ENCODE results near the gene NR2F1-AS1.

The NR2F1-AS1 gene

DNA sequence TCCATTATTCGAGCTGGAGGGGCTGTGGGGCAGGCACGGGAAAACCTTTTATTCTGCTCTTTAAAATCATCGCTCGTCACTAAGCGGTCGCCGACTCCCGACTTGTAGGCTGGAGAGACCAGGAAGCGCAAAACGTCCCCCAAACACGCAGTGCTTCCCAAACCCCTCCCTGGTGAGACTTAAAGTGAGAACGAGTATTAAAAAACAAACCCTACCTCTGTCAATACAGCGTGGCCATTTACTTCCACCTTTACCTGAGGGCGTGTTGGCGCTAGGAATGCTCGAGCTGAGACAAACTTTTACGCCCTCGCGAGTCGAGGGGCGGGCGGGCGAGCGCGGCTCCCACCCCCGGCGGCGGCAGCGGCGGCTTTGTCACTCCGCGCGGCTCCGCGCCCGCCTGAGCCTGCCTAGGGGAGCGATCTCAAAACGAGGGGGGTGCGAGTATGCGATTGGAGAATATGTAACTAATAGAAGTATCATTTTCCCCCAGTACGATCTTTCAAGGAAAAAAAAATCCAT is at the start of gene NR2F1-AS1:
NR2F1-AS1 (minus strand) TSS at position 293 of the 519 bp plus-strand sequence.
- DNase-seq (ENCODE audit: insufficient read length, low spot score) (no peak), FAIRE-seq (no peak)
- no peak for TF ChIP-seq POLR2A (IDR thresholded peaks at IDR 0.05; ENCODE audit: low read depth, low read length)

GRCh38 chr5:93626801-93627200 is 45.8 kb upstream of the NR2F1-AS1 start:
- TF ChIP-seq POLR2A (IDR thresholded peaks at IDR 0.05; ENCODE audit: low read depth, low read length) = no peak
- DNase-seq (ENCODE audit: insufficient read length, low spot score) (no peak), FAIRE-seq (peak; percentile 60)

DNA sequence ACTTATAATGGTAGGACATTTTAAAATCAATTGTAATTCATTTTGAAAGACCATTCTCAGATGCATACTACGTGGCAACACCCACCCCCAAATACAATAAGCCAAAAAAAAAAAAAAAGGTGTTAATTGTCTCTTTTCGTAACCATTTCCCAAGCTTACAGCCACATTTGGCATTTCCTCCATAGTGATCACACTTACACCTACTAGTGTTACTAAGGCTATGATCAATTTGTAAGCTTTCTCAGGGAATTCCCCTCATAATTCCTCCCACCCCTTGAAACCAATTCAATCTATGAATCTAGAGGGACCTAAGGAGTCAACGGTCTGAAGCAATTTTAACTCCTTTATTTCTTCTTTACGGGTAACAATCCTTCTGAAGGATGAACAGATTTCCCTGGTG is 42.1 kb upstream of the NR2F1-AS1 start:
- FAIRE-seq (no peak), DNase-seq (ENCODE audit: insufficient read length, low spot score) (no peak)
- no peak for TF ChIP-seq POLR2A (IDR thresholded peaks at IDR 0.05; ENCODE audit: low read depth, low read length)

DNA sequence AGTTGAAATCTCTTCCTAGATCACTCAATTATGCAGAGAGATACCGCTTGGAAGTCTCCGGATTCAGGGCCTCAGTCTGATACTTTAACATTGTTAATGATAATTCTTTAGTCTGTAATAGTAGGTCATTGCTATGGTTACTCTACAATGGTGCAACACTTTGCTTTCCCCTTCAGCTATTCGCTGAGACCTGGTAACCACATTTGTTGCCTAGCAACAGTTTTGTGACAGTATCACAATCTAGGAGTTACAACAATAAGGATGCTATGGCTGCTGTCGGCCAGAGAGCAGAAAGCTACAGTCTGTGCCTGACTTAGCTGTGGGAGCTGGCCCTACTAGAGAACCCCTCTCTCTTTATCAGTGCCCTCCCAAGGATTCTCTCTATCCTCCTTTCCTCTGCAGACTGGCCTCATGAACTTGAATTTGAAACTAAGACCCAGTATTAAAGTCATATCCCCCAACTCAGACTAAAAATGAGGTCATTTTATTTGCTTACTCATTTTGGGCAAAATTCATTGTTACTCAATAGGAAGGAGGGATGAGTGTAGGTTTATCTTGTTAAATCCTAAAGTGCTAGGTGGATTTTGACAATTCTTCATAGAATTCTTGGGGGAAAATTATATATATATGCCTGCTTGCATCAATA is 41.3 kb upstream of the NR2F1-AS1 start:
- FAIRE-seq = peak; percentile 68
- no peak for DNase-seq (ENCODE audit: insufficient read length, low spot score)
- TF ChIP-seq POLR2A (IDR thresholded peaks at IDR 0.05; ENCODE audit: low read depth, low read length) = no peak

GRCh38 chr5:93621327-93621798 is 40.3 kb upstream of the NR2F1-AS1 start:
- FAIRE-seq (peak; percentile 95), DNase-seq (ENCODE audit: insufficient read length, low spot score) (peak; percentile 69)
- peak; percentile 41 for TF ChIP-seq POLR2A (IDR thresholded peaks at IDR 0.05; ENCODE audit: low read depth, low read length)

- DNase-seq (ENCODE audit: insufficient read length, low spot score) = peak; percentile 57
- peak; percentile 72 for FAIRE-seq
- TF ChIP-seq POLR2A (IDR thresholded peaks at IDR 0.05; ENCODE audit: low read depth, low read length) = peak; percentile 33; the same call in 1 of the 2 replicates
Observed at GRCh38 chr5:93620487-93621326, 39.7 kb upstream of the NR2F1-AS1 start.

DNA sequence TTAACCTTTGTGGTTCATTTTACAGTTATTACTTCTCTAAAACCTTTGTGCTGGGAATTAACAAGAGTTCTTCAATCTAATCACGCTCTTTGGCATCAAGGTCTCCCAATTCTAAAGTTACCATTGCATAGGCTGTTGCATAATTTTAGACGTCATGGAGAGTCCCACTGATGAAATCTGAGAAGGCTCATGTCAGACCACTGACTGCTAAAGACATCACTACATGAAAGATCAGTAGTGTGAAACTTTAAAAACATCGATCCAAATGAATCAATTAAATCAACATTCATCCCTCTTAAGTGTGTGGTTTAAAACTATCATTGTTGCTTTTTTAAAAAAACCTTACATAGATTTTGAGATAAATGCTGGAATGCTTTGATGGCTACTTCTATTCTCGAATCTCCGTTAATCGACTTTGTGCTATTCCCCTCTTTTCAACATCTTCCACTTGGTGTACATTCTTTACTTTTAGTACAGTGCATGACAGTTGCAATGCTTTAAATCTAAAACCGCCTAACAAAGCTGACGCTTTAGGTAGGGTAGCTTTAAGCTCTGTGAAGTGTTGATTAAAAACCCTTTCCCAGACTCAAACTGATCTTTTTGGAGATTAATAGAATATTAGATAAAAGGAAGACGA is 35.6 kb upstream of the NR2F1-AS1 start:
- DNase-seq (ENCODE audit: insufficient read length, low spot score) = no peak
- FAIRE-seq = no peak
- no peak for TF ChIP-seq POLR2A (IDR thresholded peaks at IDR 0.05; ENCODE audit: low read depth, low read length)

DNA sequence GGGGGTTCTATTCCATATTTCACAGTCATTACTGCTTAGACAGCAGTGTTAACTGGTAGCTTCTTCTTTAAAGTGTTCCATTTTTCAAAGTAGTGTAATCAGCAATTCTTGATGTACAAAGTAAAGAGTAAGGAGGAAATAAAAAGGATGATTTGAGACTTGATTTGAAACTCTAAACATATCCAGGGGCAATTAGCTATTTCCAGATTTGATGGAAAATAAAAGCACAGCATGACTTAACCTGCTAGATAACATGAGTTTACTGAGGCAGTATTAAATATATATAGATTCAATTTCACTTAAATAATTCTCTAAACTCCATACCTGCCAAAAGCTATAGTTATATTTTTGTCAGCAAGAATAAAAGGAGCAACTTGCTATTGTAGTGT is 31.8 kb upstream of the NR2F1-AS1 start:
- FAIRE-seq = no peak
- no peak for DNase-seq (ENCODE audit: insufficient read length, low spot score)
- TF ChIP-seq POLR2A (IDR thresholded peaks at IDR 0.05; ENCODE audit: low read depth, low read length) = no peak

GRCh38 chr5:93611976-93612854 is 31.2 kb upstream of the NR2F1-AS1 start:
- DNase-seq (ENCODE audit: insufficient read length, low spot score) (no peak), FAIRE-seq (peak; percentile 6)
- no peak for TF ChIP-seq POLR2A (IDR thresholded peaks at IDR 0.05; ENCODE audit: low read depth, low read length)

DNA sequence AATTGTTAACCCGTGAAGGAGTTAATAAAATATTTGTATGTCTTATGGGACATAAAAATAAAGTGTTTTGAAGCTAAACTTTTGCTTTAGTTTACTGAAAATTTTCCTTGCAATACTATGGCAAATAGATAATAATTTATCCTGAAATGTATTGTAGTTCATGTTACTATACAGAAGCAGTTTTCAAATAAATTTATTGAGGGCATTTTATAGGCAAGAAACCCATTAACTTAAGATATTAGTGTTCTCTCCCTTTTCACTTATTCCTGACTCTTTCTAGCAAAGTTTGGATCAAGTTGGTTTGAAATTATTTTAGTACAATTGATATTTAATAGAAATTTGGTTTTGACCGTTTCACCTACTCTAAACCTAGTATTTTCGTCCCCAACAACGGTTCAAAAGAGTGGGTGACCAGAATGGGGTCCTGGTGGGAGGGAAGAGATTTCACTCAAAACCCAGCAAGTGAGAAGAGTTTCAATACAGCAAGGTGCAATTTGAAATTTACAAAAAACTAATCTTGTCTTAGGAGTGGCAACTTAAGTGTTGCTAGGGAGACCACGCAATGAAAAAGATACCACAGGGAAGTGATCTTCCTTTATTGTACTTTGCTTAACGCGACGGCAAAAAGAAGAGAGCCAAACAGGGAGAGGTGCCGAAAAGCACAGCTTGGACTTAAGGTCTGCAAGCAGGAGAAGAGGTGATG is 30.4 kb upstream of the NR2F1-AS1 start:
- DNase-seq (ENCODE audit: insufficient read length, low spot score) (no peak), FAIRE-seq (no peak)
- no peak for TF ChIP-seq POLR2A (IDR thresholded peaks at IDR 0.05; ENCODE audit: low read depth, low read length)

GRCh38 chr5:93610581-93611272 is 29.7 kb upstream of the NR2F1-AS1 start:
- DNase-seq (ENCODE audit: insufficient read length, low spot score) = no peak
- TF ChIP-seq POLR2A (IDR thresholded peaks at IDR 0.05; ENCODE audit: low read depth, low read length) = no peak
- FAIRE-seq = no peak

GRCh38 chr5:93609762-93610161 is 28.7 kb upstream of the NR2F1-AS1 start:
- no peak for FAIRE-seq
- TF ChIP-seq POLR2A (IDR thresholded peaks at IDR 0.05; ENCODE audit: low read depth, low read length) = no peak
- no peak for DNase-seq (ENCODE audit: insufficient read length, low spot score)

All from H54 (cell line).